ENCODE measurements around the gene ZSWIM5.

ZSWIM5 gene

GRCh38 chr1:45023663-45024062 lies 182.7 kb downstream of the ZSWIM5 start:
- no peak for DNase-seq (ENCODE audit: low read depth, low spot score)
- TF ChIP-seq CTCF (IDR thresholded peaks at IDR 0.05; ENCODE audit: insufficient read depth, low read length, missing control alignments), result no peak
- CTCF ChIA-PET, result no interaction called here
- no peak overlapping the region for H3K4me3 ChIP-seq (ENCODE audit: low read depth, low read length)
- POLR2A ChIA-PET, result no interaction called here

GRCh38 chr1:45018599-45019230 lies 187.7 kb downstream of the ZSWIM5 start:
- CTCF ChIA-PET, result interaction anchor here (0.6 to 12.9 kb wide), 33 partner anchors 8 to 552 kb away, joined by 3 to 950 read pairs (median 4); partner anchors contain the start of genes HECTD3, MUTYH, TESK2 and TOE1
- TF ChIP-seq CTCF (IDR thresholded peaks at IDR 0.05; ENCODE audit: insufficient read depth, low read length, missing control alignments), result peak; percentile 94
- POLR2A ChIA-PET, result interaction anchor here (0.6 to 2.5 kb wide), 3 partner anchors 199 to 285 kb away, joined by 3 to 10 read pairs (median 3); no protein-coding TSS in a partner anchor
- no peak overlapping the region for H3K4me3 ChIP-seq (ENCODE audit: low read depth, low read length)
- no peak for DNase-seq (ENCODE audit: low read depth, low spot score)

- TF ChIP-seq CTCF (IDR thresholded peaks at IDR 0.05; ENCODE audit: insufficient read depth, low read length, missing control alignments), result no peak
- ChIA-PET CTCF (interaction anchor here (0.7 to 12.9 kb wide), 8 partner anchors 11 to 560 kb away, joined by 3 to 950 read pairs (median 4); partner anchors contain the start of genes MUTYH, TESK2 and TOE1), POLR2A (no interaction called here)
- H3K4me3 ChIP-seq (ENCODE audit: low read depth, low read length), result no peak overlapping the region
- no peak for DNase-seq (ENCODE audit: low read depth, low spot score)
Measured at GRCh38 chr1:45016767-45017166, 189.6 kb downstream of the ZSWIM5 start.

- no peak overlapping the region for H3K4me3 ChIP-seq (ENCODE audit: low read depth, low read length)
- POLR2A ChIA-PET, result no interaction called here
- TF ChIP-seq CTCF (IDR thresholded peaks at IDR 0.05; ENCODE audit: insufficient read depth, low read length, missing control alignments), result no peak
- CTCF ChIA-PET, result interaction anchor here (0.7 to 12.9 kb wide), 8 partner anchors 10 to 485 kb away, joined by 3 to 950 read pairs (median 4); partner anchors contain the start of genes MUTYH, TESK2 and TOE1
- DNase-seq (ENCODE audit: low read depth, low spot score), result no peak
Measured at GRCh38 chr1:45016090-45016697, 190.2 kb downstream of the ZSWIM5 start.

- no peak for DNase-seq (ENCODE audit: low read depth, low spot score)
- ChIA-PET POLR2A (no interaction called here), CTCF (interaction anchor here (1.1 to 12.9 kb wide), 7 partner anchors 9 to 486 kb away, joined by 3 to 950 read pairs (median 9); partner anchors contain the start of genes MUTYH, TESK2 and TOE1)
- no peak for TF ChIP-seq CTCF (IDR thresholded peaks at IDR 0.05; ENCODE audit: insufficient read depth, low read length, missing control alignments)
- H3K4me3 ChIP-seq (ENCODE audit: low read depth, low read length), result no peak overlapping the region
Measured at GRCh38 chr1:45015683-45016082, 190.7 kb downstream of the ZSWIM5 start.
